K562 (cell line): ENCODE data around the gene LRRC10B.

ENCODE experiments used
- ATF7 ChIP-seq: fragments of 450-650 bp; IDR thresholded peaks from 2 replicates; pipeline ENCODE4 v1.7.1; 2014; ENCODE audit warnings: mild to moderate bottlenecking, moderate library complexity
- CHD7 ChIP-seq: fragments of 200-600 bp; sonication (generic); IDR thresholded peaks from one replicate; pipeline ENCODE4 v1.6.1; 2012; ENCODE audit warnings: mild to moderate bottlenecking, low read depth, low read length, inconsistent platforms
- CTCF ChIP-seq, 3 experiments: IDR thresholded peaks in 2 of 3; conservative IDR thresholded peaks in 1 of 3; 2 replicates each; pipeline ENCODE4 v1.5.1; 2011 to 2012; ENCODE audit warnings: low read length in 3 of 3, mild to moderate bottlenecking in 3 of 3, control low read depth in 2 of 3, improper control_type of control experiment in 1 of 3, inconsistent platforms in 1 of 3, low read depth in 1 of 3, mixed read lengths in 1 of 3, moderate library complexity in 1 of 3; ENCODE audit not compliant: insufficient read depth in 2 of 3
- NR2C1 ChIP-seq, 2 experiments: fragments of 450-650 bp; IDR thresholded peaks; 2 replicates each; pipeline ENCODE4 v1.6.1; 2017; ENCODE audit warnings: mild to moderate bottlenecking in 2 of 2, antibody characterized with exemption in 1 of 2, inconsistent platforms in 1 of 2, missing compliant biosample characterization in 1 of 2, missing genetic modification characterization in 1 of 2
- POLR3G ChIP-seq: IDR thresholded peaks from 2 replicates; pipeline ENCODE4 v1.6.1; 2011; ENCODE audit not compliant: insufficient read length, insufficient replicate concordance; ENCODE audit errors: extremely low read depth
- RHOXF2B ChIP-seq: fragments of 250-450 bp; sonication (Bioruptor Pico); conservative IDR thresholded peaks from 2 replicates; pipeline ENCODE4 v1.5.1; 2021
- SMARCE1 ChIP-seq: fragments of 450-650 bp; IDR thresholded peaks from 2 replicates; pipeline ENCODE4 v1.7.1; 2016; ENCODE audit warnings: mild to moderate bottlenecking
- THRA ChIP-seq: fragments of 450-650 bp; IDR thresholded peaks from 2 replicates; pipeline ENCODE4 v1.6.1; 2017; ENCODE audit warnings: mild to moderate bottlenecking, moderate library complexity
- ZBTB49 ChIP-seq: sonication (generic); formaldehyde crosslinking; IDR thresholded peaks from 2 replicates; pipeline ENCODE4 v1.8.0; 2022; ENCODE audit warnings: missing genetic modification reagents, mild to moderate bottlenecking, borderline replicate concordance
- ZNF253 ChIP-seq: fragments of 250-450 bp; sonication (Bioruptor Pico); conservative IDR thresholded peaks from 2 replicates; pipeline ENCODE4 v1.6.1; 2021; ENCODE audit warnings: mild to moderate bottlenecking
- ZNF592 ChIP-seq: fragments of 450-650 bp; IDR thresholded peaks from 2 replicates; pipeline ENCODE4 v1.6.1; 2017; ENCODE audit warnings: antibody characterized with exemption, mild to moderate bottlenecking

- no peak for TF ChIP-seq ZNF592
- no peak for TF ChIP-seq CTCF (IDR thresholded peaks at IDR 0.05 in 2 of 3, conservative IDR thresholded peaks at IDR 0.05 in 1 of 3; ENCODE audit: insufficient read depth in 2 of 3, low read depth in 1 of 3, low read length in 3 of 3)
- TF ChIP-seq RHOXF2B (CRISPR knock-in tag), result no peak
- TF ChIP-seq ATF7, result no peak
- TF ChIP-seq ZBTB49 (CRISPR knock-in tag), result no peak
- TF ChIP-seq ZNF253 (CRISPR knock-in tag), result no peak
- no peak for TF ChIP-seq SMARCE1
- TF ChIP-seq THRA, result no peak
- no peak for TF ChIP-seq CHD7
- no peak for TF ChIP-seq NR2C1 (IDR thresholded peaks at IDR 0.05)
- TF ChIP-seq NR2C1 (tag; IDR thresholded peaks at IDR 0.05), result no peak
- TF ChIP-seq POLR3G, result no peak
These were observed 38.1 kb downstream of the LRRC10B start for GRCh38 chr11:61546663-61547062.
